Hematopoietic multipotent progenitor cell treated with erythropoietin and hydrocortisone succinate and interleukin-3 and kit ligand, for 8 days (in vitro differentiated cells): ENCODE data around the gene DDX25.
A peak's percentile ranks its signal among the peaks of the same experiment; 100 is the strongest.

Experiments
- DNase-seq: peaks from one replicate; pipeline ENCODE4 v3.0.0-alpha.2; 2015

The DDX25 gene

GRCh38 chr11:125952973-125953372, 48.7 kb downstream of the DDX25 start:
- DNase-seq: no peak

GRCh38 chr11:125953401-125953935, 49.2 kb downstream of the DDX25 start:
- DNase-seq: no peak

GRCh38 chr11:125954123-125954944, 50.0 kb downstream of the DDX25 start:
- no peak for DNase-seq

GRCh38 chr11:125954945-125955640, 50.8 kb downstream of the DDX25 start:
- no peak for DNase-seq

- no peak for DNase-seq
Observed at GRCh38 chr11:125955856-125956255, 51.5 kb downstream of the DDX25 start.

- no peak for DNase-seq
Observed at GRCh38 chr11:125956391-125957134, 52.3 kb downstream of the DDX25 start.

GRCh38 chr11:125957618-125958332, 53.5 kb downstream of the DDX25 start:
- DNase-seq: no peak

GRCh38 chr11:125958872-125959400, 54.6 kb downstream of the DDX25 start:
- DNase-seq: no peak

GRCh38 chr11:125959511-125959910, 55.2 kb downstream of the DDX25 start:
- DNase-seq: no peak

GRCh38 chr11:125959931-125960330, 55.6 kb downstream of the DDX25 start:
- no peak for DNase-seq

- DNase-seq: no peak
Observed at GRCh38 chr11:125960771-125961170, 56.5 kb downstream of the DDX25 start.

- no peak for DNase-seq
Observed at GRCh38 chr11:125967515-125967914, 63.2 kb downstream of the DDX25 start.

- DNase-seq: peak; percentile 5
Observed at GRCh38 chr11:125968354-125968753, 64.0 kb downstream of the DDX25 start.

- DNase-seq: no peak
Observed at GRCh38 chr11:125971618-125972017, 67.3 kb downstream of the DDX25 start.

GRCh38 chr11:125974284-125974683, 70.0 kb downstream of the DDX25 start:
- no peak for DNase-seq

- no peak for DNase-seq
Observed at GRCh38 chr11:125975634-125976033, 71.3 kb downstream of the DDX25 start.

- no peak for DNase-seq
Observed at GRCh38 chr11:125976156-125976555, 71.8 kb downstream of the DDX25 start.

GRCh38 chr11:125977333-125977732, 73.0 kb downstream of the DDX25 start:
- DNase-seq: no peak

GRCh38 chr11:125978181-125978716, 73.9 kb downstream of the DDX25 start:
- no peak for DNase-seq
